K562 (cell line): ENCODE results near the gene IGF2R. TPM values are rescaled to one million over a fixed set of nuclear protein-coding genes. Genes with fewer than 3 reads are reported as not detected.
A peak's percentile ranks its signal among the peaks of the same experiment; 100 is the strongest.

Experiments
- AFF1 ChIP-seq, 2 experiments: fragments of 450-650 bp; IDR thresholded peaks; 2 replicates each; pipeline ENCODE4 v1.6.1; 2018; ENCODE audit warnings: mild to moderate bottlenecking in 2 of 2, low read depth in 1 of 2; ENCODE audit not compliant: partially characterized antibody in 2 of 2
- BRCA1 ChIP-seq, 2 experiments: fragments of 450-650 bp in 1 of 2; sonication (generic) in 1 of 2; formaldehyde crosslinking in 1 of 2; IDR thresholded peaks; 2 replicates each; pipeline versions ENCODE4 v1.5.0 to v1.6.1; 2017 to 2020; ENCODE audit warnings: mild to moderate bottlenecking in 1 of 2, missing genetic modification reagents in 1 of 2
- HIVEP1 ChIP-seq: fragments of 250-450 bp; sonication (Bioruptor Pico); IDR thresholded peaks from 2 replicates; pipeline ENCODE4 v1.4.0; 2020; ENCODE audit warnings: mild to moderate bottlenecking
- MAFK ChIP-seq: IDR thresholded peaks from 2 replicates; pipeline ENCODE4 v1.6.1; 2011; ENCODE audit warnings: low read length, improper control_type of control experiment
- MED1 ChIP-seq: sonication (generic); formaldehyde crosslinking; IDR thresholded peaks from 2 replicates; pipeline ENCODE4 v1.8.1; 2023; ENCODE audit warnings: missing genetic modification reagents, borderline replicate concordance
- RAD21 ChIP-seq, 2 experiments: fragments of 250-450 bp in 1 of 2; fragments of 450-650 bp in 1 of 2; sonication (Bioruptor Pico) in 1 of 2; formaldehyde crosslinking in 1 of 2; IDR thresholded peaks in 1 of 2; conservative IDR thresholded peaks in 1 of 2; 2 replicates each; pipeline versions ENCODE4 v1.4.0 to v1.8.0; 2020 to 2022; ENCODE audit warnings: mild to moderate bottlenecking in 2 of 2, moderate library complexity in 1 of 2
- RHOXF2B ChIP-seq: fragments of 250-450 bp; sonication (Bioruptor Pico); conservative IDR thresholded peaks from 2 replicates; pipeline ENCODE4 v1.5.1; 2021
- SOX6 ChIP-seq: fragments of 450-650 bp; IDR thresholded peaks from 2 replicates; pipeline ENCODE4 v1.6.1; 2014; ENCODE audit warnings: mild to moderate bottlenecking
- U2AF1 ChIP-seq: fragments of 200-400 bp; formaldehyde crosslinking; optimal IDR thresholded peaks from 2 replicates; pipeline ENCODE3; 2017; ENCODE audit warnings: mild to moderate bottlenecking, low read depth, low read length, moderate library complexity
- ZNF518B ChIP-seq: fragments of 250-450 bp; sonication (Bioruptor Pico); IDR thresholded peaks from 2 replicates; pipeline ENCODE4 v1.5.0; 2021; ENCODE audit warnings: mild to moderate bottlenecking, moderate library complexity
- polyA plus RNA-seq, 8 experiments: library from polyadenylated mRNA; depleted of rRNA in 4 of 8; stranded (reverse) in 5 of 8; unstranded in 3 of 8; fragments of >200 nt; fragmentation: Nextera tagmentation in 2 of 8; fragmentation: Illumina TruSeq in 1 of 8; extraction: Ambion mirVana in 2 of 8; extraction: Trizol in 1 of 8; gene quantifications; 2 replicates each; pipeline versions ENCODE4 v1.2.1 to v1.2.3, GENCODE V29; 2011 to 2014; ENCODE audit warnings: inconsistent platforms in 1 of 8, missing spikeins in 1 of 8
- total RNA-seq, 7 experiments: library from RNA; depleted of rRNA in 6 of 7; stranded (reverse); fragments of >200 nt in 6 of 7; fragmentation: Illumina TruSeq in 2 of 7; extraction: Trizol in 2 of 7; gene quantifications; 2 replicates each; pipeline versions ENCODE4 v1.2.1 to v1.2.3, GENCODE V29; 2011 to 2021; ENCODE audit warnings: low replicate concordance in 1 of 7
- TF ChIP-seq, protein P1 (sequence below): sonication (generic); formaldehyde crosslinking; IDR thresholded peaks from 2 replicates; pipeline ENCODE4 v1.5.0; 2020; ENCODE audit warnings: missing genetic modification reagents
- TF ChIP-seq, protein P2 (sequence below): fragments of 250-450 bp; sonication (Bioruptor Pico); IDR thresholded peaks from 2 replicates; pipeline ENCODE4 v1.4.0; 2020; ENCODE audit warnings: borderline replicate concordance
- TF ChIP-seq, protein P3 (sequence below): sonication (generic); formaldehyde crosslinking; IDR thresholded peaks from 2 replicates; pipeline ENCODE4 v1.8.1; 2023; ENCODE audit warnings: mild to moderate bottlenecking, missing genetic modification reagents

Gene IGF2R
- total and polyA plus RNA-seq, 9 of the 15 experiments (the other 6 are each of a cell fraction or from before 2014, with no cell fraction given) = 3.5 to 92.3 (median 34.5) TPM

DNA sequence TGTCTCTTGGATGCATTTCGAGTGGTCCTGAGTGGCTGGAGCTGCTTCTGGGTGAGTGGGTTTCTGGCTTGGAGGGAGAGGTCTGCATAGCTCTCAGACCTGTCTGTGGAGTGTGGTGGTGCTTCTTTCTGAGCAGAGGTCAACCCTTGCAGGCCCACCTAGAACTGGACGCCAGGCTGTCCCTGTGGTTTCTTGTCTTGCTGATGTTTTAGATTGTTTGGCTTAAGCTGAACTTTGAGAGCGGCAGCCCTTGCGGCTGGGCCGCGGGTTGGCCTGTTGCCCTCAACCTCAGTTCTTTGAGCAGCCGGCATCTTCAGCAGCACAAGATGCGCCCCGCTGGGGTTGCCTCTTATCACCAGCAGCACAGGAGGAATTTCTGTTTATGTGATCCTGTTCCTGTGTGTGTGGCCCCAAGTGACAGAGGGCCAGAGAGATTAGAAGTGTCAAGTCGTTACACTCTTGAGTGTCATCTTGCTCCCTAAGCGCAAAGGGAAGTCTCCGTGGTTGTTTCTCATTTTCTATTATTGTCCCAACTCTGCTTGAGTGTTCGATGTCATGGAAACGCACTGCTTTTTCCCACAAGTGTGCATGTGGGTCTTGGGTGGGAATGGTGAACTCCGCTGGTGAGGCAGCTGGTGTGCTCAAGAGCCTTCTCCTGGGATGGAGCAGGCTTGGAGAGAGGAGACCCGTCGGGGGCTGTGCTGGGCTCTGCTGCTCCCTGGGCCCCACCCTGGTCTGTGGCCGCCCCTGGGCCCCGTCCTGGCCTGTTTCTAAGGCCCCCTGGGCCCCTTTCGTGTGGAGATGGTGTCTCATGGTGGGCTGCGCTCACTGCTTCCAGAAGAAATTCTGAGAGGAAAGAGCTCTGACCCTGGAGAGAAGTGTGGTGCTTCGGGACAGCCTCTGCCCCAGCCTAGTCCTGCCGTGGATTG lies 132.7 kb downstream of the IGF2R start (continued):
- no peak for TF ChIP-seq RHOXF2B (CRISPR knock-in tag)
- TF ChIP-seq, protein P1, sequence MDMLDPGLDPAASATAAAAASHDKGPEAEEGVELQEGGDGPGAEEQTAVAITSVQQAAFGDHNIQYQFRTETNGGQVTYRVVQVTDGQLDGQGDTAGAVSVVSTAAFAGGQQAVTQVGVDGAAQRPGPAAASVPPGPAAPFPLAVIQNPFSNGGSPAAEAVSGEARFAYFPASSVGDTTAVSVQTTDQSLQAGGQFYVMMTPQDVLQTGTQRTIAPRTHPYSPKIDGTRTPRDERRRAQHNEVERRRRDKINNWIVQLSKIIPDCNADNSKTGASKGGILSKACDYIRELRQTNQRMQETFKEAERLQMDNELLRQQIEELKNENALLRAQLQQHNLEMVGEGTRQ (CRISPR knock-in tag) = no peak
- TF ChIP-seq BRCA1 (IDR thresholded peaks at IDR 0.05) = no peak
- TF ChIP-seq BRCA1 (CRISPR knock-in tag; IDR thresholded peaks at IDR 0.05) = no peak
- TF ChIP-seq RAD21 (CRISPR knock-in tag; conservative IDR thresholded peaks at IDR 0.05 in 1 of 2, IDR thresholded peaks at IDR 0.05 in 1 of 2) = peak in 1 of 2 experiments; percentile 22; a peak in 3 of 4 replicates
- TF ChIP-seq, protein P2, sequence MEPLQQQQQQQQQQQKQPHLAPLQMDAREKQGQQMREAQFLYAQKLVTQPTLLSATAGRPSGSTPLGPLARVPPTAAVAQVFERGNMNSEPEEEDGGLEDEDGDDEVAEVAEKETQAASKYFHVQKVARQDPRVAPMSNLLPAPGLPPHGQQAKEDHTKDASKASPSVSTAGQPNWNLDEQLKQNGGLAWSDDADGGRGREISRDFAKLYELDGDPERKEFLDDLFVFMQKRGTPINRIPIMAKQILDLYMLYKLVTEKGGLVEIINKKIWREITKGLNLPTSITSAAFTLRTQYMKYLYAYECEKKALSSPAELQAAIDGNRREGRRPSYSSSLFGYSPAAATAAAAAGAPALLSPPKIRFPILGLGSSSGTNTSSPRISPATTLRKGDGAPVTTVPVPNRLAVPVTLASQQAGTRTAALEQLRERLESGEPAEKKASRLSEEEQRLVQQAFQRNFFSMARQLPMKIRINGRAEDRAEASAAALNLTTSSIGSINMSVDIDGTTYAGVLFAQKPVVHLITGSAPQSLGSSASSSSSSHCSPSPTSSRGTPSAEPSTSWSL (CRISPR knock-in tag) = no peak
- TF ChIP-seq AFF1 (IDR thresholded peaks at IDR 0.05; ENCODE audit: low read depth in 1 of 2, partially characterized antibody in 2 of 2) = peak in 1 of 2 experiments; percentile 77
- peak; percentile 97 for TF ChIP-seq SOX6
- TF ChIP-seq ZNF518B (CRISPR knock-in tag) = no peak
- TF ChIP-seq MAFK = no peak
- no peak for TF ChIP-seq MED1 (CRISPR knock-in tag)
- no peak for TF ChIP-seq HIVEP1 (CRISPR knock-in tag)
- TF ChIP-seq, protein P3, sequence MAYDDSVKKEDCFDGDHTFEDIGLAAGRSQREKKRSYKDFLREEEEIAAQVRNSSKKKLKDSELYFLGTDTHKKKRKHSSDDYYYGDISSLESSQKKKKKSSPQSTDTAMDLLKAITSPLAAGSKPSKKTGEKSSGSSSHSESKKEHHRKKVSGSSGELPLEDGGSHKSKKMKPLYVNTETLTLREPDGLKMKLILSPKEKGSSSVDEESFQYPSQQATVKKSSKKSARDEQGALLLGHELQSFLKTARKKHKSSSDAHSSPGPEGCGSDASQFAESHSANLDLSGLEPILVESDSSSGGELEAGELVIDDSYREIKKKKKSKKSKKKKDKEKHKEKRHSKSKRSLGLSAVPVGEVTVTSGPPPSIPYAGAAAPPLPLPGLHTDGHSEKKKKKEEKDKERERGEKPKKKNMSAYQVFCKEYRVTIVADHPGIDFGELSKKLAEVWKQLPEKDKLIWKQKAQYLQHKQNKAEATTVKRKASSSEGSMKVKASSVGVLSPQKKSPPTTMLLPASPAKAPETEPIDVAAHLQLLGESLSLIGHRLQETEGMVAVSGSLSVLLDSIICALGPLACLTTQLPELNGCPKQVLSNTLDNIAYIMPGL = no peak
- no peak for TF ChIP-seq U2AF1
